ENCODE data around the gene BTG1. TPM values are rescaled to one million over a fixed set of nuclear protein-coding genes. Genes with fewer than 3 reads are reported as not detected.

Gene BTG1
- total and polyA plus RNA-seq, 9 of the 15 experiments (the other 6 are each of a cell fraction or from before 2014, with no cell fraction given) = 3.7 to 28.6 (median 7.4) TPM

- TF ChIP-seq SRSF7 (optimal IDR thresholded peaks at IDR 0.05; ENCODE audit: low read depth, low read length) (peak; percentile 25), KDM5B (IDR thresholded peaks at IDR 0.05; ENCODE audit: insufficient replicate concordance, low read depth, low read length) (peak; percentile 64), SREBF2 (CRISPR knock-in tag; IDR thresholded peaks at IDR 0.05) (0 out of 2 replicates have a peak, but pooled peaks have one; percentile 81), VEZF1 (CRISPR knock-in tag; IDR thresholded peaks at IDR 0.05) (peak; percentile 57), MAZ (CRISPR knock-in tag; conservative IDR thresholded peaks at IDR 0.05 in 1 of 2, IDR thresholded peaks at IDR 0.05 in 1 of 2) (peak in 1 of 2 experiments; percentile 73; a peak in 1 of 4 replicates), XRCC5 (IDR thresholded peaks at IDR 0.05; ENCODE audit: low read depth, low read length) (0 out of 2 replicates have a peak, but pooled peaks have one; percentile 36), TEAD1 (CRISPR knock-in tag; IDR thresholded peaks at IDR 0.05) (0 out of 4 replicates have a peak, but pooled peaks of 1 of the 2 experiments have one; percentile 11), SNRNP70 (optimal IDR thresholded peaks at IDR 0.05; ENCODE audit: low read depth, low read length) (no peak), PCBP1 (IDR thresholded peaks at IDR 0.05; ENCODE audit: low read depth, low read length, poor library complexity, severe bottlenecking) (peak; percentile 82), RBFOX2 (IDR thresholded peaks at IDR 0.05; ENCODE audit: low read depth, low read length) (peak; percentile 97), PREB (CRISPR knock-in tag; IDR thresholded peaks at IDR 0.05) (no peak), ZNF143 (CRISPR knock-in tag; IDR thresholded peaks at IDR 0.05) (no peak), POLR2AphosphoS5 (IDR thresholded peaks at IDR 0.05; ENCODE audit: control insufficient read depth, insufficient read depth, low read depth, low read length) (0 out of 2 replicates have a peak, but pooled peaks have one; percentile 13)
- TF ChIP-seq, protein P1, sequence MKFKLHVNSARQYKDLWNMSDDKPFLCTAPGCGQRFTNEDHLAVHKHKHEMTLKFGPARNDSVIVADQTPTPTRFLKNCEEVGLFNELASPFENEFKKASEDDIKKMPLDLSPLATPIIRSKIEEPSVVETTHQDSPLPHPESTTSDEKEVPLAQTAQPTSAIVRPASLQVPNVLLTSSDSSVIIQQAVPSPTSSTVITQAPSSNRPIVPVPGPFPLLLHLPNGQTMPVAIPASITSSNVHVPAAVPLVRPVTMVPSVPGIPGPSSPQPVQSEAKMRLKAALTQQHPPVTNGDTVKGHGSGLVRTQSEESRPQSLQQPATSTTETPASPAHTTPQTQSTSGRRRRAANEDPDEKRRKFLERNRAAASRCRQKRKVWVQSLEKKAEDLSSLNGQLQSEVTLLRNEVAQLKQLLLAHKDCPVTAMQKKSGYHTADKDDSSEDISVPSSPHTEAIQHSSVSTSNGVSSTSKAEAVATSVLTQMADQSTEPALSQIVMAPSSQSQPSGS (CRISPR knock-in tag; IDR thresholded peaks at IDR 0.05) = no peak
- TF ChIP-seq, protein P2, sequence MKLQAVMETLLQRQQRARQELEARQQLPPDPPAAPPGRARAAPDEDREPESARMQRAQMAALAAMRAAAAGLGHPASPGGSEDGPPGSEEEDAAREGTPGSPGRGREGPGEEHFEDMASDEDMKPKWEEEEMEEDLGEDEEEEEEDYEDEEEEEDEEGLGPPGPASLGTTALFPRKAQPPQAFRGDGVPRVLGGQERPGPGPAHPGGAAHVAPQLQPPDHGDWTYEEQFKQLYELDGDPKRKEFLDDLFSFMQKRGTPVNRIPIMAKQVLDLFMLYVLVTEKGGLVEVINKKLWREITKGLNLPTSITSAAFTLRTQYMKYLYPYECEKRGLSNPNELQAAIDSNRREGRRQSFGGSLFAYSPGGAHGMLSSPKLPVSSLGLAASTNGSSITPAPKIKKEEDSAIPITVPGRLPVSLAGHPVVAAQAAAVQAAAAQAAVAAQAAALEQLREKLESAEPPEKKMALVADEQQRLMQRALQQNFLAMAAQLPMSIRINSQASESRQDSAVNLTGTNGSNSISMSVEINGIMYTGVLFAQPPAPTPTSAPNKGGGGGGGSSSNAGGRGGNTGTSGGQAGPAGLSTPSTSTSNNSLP (IDR thresholded peaks at IDR 0.05; ENCODE audit: borderline replicate concordance, low read depth, low read length) = no peak
- TF ChIP-seq, protein P3, sequence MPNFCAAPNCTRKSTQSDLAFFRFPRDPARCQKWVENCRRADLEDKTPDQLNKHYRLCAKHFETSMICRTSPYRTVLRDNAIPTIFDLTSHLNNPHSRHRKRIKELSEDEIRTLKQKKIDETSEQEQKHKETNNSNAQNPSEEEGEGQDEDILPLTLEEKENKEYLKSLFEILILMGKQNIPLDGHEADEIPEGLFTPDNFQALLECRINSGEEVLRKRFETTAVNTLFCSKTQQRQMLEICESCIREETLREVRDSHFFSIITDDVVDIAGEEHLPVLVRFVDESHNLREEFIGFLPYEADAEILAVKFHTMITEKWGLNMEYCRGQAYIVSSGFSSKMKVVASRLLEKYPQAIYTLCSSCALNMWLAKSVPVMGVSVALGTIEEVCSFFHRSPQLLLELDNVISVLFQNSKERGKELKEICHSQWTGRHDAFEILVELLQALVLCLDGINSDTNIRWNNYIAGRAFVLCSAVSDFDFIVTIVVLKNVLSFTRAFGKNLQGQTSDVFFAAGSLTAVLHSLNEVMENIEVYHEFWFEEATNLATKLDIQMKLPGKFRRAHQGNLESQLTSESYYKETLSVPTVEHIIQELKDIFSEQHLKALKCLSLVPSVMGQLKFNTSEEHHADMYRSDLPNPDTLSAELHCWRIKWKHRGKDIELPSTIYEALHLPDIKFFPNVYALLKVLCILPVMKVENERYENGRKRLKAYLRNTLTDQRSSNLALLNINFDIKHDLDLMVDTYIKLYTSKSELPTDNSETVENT (CRISPR knock-in tag; IDR thresholded peaks at IDR 0.05) = peak; percentile 45; the same call in 1 of the 2 replicates
These were observed 790 bp downstream of the BTG1 start (continued) for GRCh38 chr12:92144631-92145480.

All from K562 (cell line).